Neural progenitor cell (in vitro differentiated cells): ENCODE data around the gene EMC10.

ENCODE experiments used
- CTCF ChIP-seq: fragments of 200-600 bp; sonication (generic); IDR thresholded peaks from 2 replicates; pipeline ENCODE4 v1.5.1; 2017; ENCODE audit warnings: antibody characterized with exemption, mild to moderate bottlenecking
- EZH2 ChIP-seq: fragments of 200-600 bp; sonication (generic); IDR thresholded peaks from 2 replicates; pipeline ENCODE4 v1.6.1; 2017; ENCODE audit warnings: antibody characterized with exemption, mild to moderate bottlenecking, moderate library complexity

GRCh38 chr19:50428772-50429463 is 47.4 kb upstream of the EMC10 start:
- no peak for TF ChIP-seq EZH2
- no peak for TF ChIP-seq CTCF
